ENCODE data around the gene ZFPM1. TPM values are rescaled to one million over a fixed set of nuclear protein-coding genes. Genes with fewer than 3 reads are reported as not detected.

The ZFPM1 gene
- total RNA-seq, 1 donor from 2014 or later, result 11.1 TPM

DNA sequence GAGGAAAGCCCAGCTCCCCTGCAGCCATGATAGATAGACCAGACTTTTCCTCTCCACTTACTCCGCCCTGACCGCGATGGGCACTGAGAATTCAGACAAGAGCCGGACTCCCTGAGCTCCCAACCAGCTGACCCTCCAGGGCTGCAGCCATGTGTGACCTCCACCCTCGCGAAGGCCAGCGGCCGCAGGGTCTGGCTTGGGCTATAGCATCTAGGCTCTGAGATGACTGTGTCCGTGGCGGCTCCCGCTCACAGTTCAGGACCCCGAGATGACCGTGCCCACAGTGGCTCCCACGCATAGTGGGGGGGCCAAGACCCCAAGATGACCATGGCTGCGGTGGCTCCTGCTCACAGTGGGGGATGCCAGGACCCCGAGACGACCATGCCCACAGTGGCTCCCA, 18.0 kb downstream of the ZFPM1 start:
- no peak for DNase-seq (ENCODE audit: low read depth, low spot score)
- Mint-ChIP-seq H3K27me3 (ENCODE audit: low read depth) (no peaks in the 10 kb centered on the region), H3K36me3 (ENCODE audit: low read depth) (no peaks in the 10 kb centered on the region), H3K27ac (ENCODE audit: unreplicated experiment) (no peak overlapping the region), H3K4me1 (no peaks in the 10 kb centered on the region), H3K9me3 (no peaks in the 10 kb centered on the region), H3K4me3 (no peak overlapping the region)
- TF ChIP-seq, protein P1, sequence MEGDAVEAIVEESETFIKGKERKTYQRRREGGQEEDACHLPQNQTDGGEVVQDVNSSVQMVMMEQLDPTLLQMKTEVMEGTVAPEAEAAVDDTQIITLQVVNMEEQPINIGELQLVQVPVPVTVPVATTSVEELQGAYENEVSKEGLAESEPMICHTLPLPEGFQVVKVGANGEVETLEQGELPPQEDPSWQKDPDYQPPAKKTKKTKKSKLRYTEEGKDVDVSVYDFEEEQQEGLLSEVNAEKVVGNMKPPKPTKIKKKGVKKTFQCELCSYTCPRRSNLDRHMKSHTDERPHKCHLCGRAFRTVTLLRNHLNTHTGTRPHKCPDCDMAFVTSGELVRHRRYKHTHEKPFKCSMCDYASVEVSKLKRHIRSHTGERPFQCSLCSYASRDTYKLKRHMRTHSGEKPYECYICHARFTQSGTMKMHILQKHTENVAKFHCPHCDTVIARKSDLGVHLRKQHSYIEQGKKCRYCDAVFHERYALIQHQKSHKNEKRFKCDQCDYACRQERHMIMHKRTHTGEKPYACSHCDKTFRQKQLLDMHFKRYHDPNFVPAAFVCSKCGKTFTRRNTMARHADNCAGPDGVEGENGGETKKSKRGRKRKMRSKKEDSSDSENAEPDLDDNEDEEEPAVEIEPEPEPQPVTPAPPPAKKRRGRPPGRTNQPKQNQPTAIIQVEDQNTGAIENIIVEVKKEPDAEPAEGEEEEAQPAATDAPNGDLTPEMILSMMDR (conservative IDR thresholded peaks at IDR 0.05), result no peak

DNA sequence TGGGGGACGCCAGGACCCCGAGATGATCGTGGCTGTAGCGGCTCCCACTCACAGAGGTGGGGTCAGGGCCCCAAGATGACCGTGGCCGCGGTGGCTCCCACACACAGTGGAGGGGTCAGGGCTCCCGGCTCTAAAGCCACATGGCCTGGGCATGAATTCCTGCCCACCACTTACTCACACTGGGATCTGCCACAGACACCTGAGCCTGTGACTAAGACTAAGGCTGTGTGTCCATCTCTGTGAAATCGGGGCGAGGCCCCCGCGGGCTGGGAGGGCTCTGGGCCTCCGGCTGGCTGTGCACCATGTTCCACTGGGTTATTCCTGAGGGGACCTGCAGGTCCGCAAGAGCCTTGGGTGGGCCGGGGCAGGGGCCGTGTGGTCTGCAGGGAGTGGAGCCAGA, 18.5 kb downstream of the ZFPM1 start:
- Mint-ChIP-seq H3K4me1 (no peaks in the 10 kb centered on the region), H3K27ac (ENCODE audit: unreplicated experiment) (no peak overlapping the region), H3K9me3 (no peaks in the 10 kb centered on the region), H3K4me3 (no peak overlapping the region), H3K36me3 (ENCODE audit: low read depth) (no peaks in the 10 kb centered on the region), H3K27me3 (ENCODE audit: low read depth) (no peaks in the 10 kb centered on the region)
- TF ChIP-seq, protein P1 (conservative IDR thresholded peaks at IDR 0.05), result no peak
- DNase-seq (ENCODE audit: low read depth, low spot score), result no peak

DNA sequence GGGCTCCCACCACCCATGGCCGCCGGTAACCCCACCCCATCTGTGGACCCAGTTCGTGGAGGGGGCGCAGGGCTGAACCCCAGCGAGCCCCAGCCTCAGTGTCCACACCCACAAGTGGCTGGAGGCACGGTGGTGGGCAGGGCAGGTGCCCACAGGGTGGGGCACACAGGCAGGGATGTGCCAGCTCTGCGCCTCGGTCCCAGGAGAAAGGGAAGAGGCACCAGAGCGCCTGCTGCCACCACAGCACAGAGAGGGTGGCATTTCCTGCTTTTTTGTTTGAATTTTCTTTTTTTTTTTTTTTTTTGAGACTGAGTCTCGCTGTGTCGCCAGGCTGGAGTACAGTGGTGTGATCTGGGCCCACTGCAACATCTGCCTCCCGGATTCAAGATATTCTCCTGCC, 19.0 kb downstream of the ZFPM1 start:
- Mint-ChIP-seq H3K27me3 (ENCODE audit: low read depth) (no peaks in the 10 kb centered on the region), H3K9me3 (no peaks in the 10 kb centered on the region), H3K36me3 (ENCODE audit: low read depth) (no peaks in the 10 kb centered on the region), H3K4me3 (no peak overlapping the region), H3K27ac (ENCODE audit: unreplicated experiment) (no peak overlapping the region), H3K4me1 (no peaks in the 10 kb centered on the region)
- DNase-seq (ENCODE audit: low read depth, low spot score), result no peak
- TF ChIP-seq, protein P1 (conservative IDR thresholded peaks at IDR 0.05), result no peak

DNA sequence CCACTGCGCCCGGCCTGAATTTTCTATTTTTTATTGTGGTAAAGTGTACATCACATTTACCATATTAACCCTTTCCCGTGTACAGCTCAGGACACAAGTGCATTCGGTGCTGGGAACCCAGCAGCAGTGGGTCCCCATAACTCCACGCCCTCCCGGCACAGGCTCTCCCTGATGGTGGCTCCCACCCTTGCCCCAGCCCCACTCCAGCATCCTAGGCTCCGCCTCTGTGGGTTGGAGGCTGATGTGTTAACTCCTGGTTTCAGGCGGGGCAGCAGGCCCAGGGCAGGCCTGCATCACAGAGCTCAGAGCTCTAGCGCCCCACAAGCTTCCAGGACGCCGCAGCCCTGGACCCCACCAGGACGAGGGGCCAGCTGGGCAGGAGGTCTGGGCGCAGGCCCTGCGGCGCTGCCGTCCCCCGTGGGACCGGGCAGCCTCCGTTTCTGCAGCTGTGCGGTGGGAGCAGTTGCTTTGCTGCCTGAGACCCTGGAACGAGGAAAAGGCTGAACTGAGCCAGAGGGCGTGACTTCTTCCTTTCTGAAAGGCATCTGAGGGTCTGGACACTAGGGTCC, 19.6 kb downstream of the ZFPM1 start:
- H3K4me1 Mint-ChIP-seq, result peaks cover 5% of the 10 kb centered on the region
- no peaks in the 10 kb centered on the region for H3K27me3 Mint-ChIP-seq (ENCODE audit: low read depth)
- H3K27ac Mint-ChIP-seq (ENCODE audit: unreplicated experiment), result no peak overlapping the region
- H3K4me3 Mint-ChIP-seq, result no peak overlapping the region
- H3K9me3 Mint-ChIP-seq, result no peaks in the 10 kb centered on the region
- H3K36me3 Mint-ChIP-seq (ENCODE audit: low read depth), result no peaks in the 10 kb centered on the region
- DNase-seq (ENCODE audit: low read depth, low spot score), result no peak
- TF ChIP-seq, protein P1 (conservative IDR thresholded peaks at IDR 0.05), result no peak

DNA sequence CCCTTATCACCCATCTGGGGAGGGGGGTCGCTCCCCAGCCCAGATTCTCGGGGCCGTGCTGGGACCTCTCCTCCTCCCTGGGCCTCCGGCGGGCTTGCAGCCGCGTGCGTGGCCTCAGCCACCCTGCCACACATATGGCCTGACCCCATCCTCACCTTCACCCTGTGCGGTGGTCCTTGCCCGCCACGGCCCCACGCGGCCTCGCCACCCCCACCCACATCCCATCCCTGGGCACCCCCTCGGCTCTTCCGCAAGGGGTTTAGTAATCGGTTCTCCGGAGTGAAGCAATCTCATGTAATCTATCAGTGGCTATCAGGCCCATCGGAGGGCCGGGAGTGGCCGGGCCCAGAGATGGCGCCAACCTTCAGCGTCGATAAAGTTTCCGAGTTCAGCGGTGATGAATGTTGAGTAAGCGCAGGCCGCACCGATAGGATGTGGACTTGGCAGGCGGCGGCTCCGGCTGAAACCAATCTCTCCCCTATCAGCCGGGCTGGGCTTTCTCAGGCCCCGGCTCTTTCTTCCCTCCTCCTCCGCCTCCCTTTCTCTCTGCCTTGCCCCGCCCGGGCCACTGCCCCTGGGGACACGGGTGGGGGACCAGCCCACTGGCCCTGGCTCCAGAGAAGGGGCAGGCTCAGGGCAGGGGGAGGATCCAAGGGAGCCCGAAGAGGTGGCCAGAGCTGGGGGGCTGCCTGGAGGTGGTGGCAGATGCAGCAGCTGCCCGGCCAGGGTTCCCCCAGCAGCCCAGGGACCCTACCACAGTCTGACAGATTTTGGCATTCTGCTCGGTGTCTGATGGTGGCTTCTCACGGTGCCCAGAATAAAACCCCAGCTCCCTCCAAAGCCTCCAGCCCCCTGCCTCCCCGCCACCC, 20.8 kb downstream of the ZFPM1 start:
- Mint-ChIP-seq H3K36me3 (ENCODE audit: low read depth) (no peaks in the 10 kb centered on the region), H3K27me3 (ENCODE audit: low read depth) (no peaks in the 10 kb centered on the region), H3K27ac (ENCODE audit: unreplicated experiment) (no peak overlapping the region), H3K9me3 (no peaks in the 10 kb centered on the region), H3K4me3 (no peak overlapping the region), H3K4me1 (peaks cover 5% of the 10 kb centered on the region)
- TF ChIP-seq, protein P1 (conservative IDR thresholded peaks at IDR 0.05), result no peak
- DNase-seq (ENCODE audit: low read depth, low spot score), result no peak

Measured in neural crest cell (in vitro differentiated cells).